DOHH2 (cell line): ENCODE measurements around the gene PADI4.

Experiments
- H3F3A ChIP-seq: fragments of 200-600 bp; sonication (generic), shearing (Covaris generic); 2 replicates; pipeline ENCODE4 v1.6.0; 2016; ENCODE audit warnings: antibody characterized with exemption, mild to moderate bottlenecking; ENCODE audit not compliant: control insufficient read depth, insufficient read depth
- H3K27ac ChIP-seq: fragments of 200-600 bp; sonication (generic); 2 replicates; pipeline ENCODE4 v1.5.1; 2014; ENCODE audit warnings: low read depth, mild to moderate bottlenecking, low read length, moderate library complexity
- H3K27me3 ChIP-seq: fragments of 200-600 bp; sonication (generic); 2 replicates; pipeline ENCODE4 v1.6.1; 2014; ENCODE audit warnings: mild to moderate bottlenecking, low read length, mixed read lengths; ENCODE audit not compliant: control insufficient read depth
- H3K36me3 ChIP-seq: fragments of 200-600 bp; sonication (generic); 2 replicates; pipeline ENCODE4 v1.6.1; 2014; ENCODE audit warnings: mild to moderate bottlenecking, low read length, moderate library complexity, mixed read lengths; ENCODE audit not compliant: control insufficient read depth
- H3K4me1 ChIP-seq: fragments of 200-600 bp; sonication (generic); 2 replicates; pipeline ENCODE4 v1.6.1; 2014; ENCODE audit warnings: mild to moderate bottlenecking, low read length, mixed read lengths; ENCODE audit not compliant: control insufficient read depth
- H3K4me2 ChIP-seq: fragments of 200-600 bp; sonication (generic); 2 replicates; pipeline ENCODE4 v1.6.0; 2014; ENCODE audit warnings: mild to moderate bottlenecking, low read length, moderate library complexity
- H3K4me3 ChIP-seq: fragments of 200-600 bp; sonication (generic); 2 replicates; pipeline ENCODE4 v1.5.1; 2014; ENCODE audit warnings: mild to moderate bottlenecking, low read length, mixed read lengths
- H3K79me2 ChIP-seq: fragments of 200-600 bp; sonication (generic); 2 replicates; pipeline ENCODE4 v1.6.1; 2014; ENCODE audit warnings: mild to moderate bottlenecking, low read length, mixed read lengths; ENCODE audit not compliant: control insufficient read depth
- H3K9me2 ChIP-seq: fragments of 200-600 bp; sonication (generic); replicated peaks from 2 replicates; pipeline ENCODE4 v1.6.1; 2014; ENCODE audit warnings: mild to moderate bottlenecking, low read length, mixed read lengths; ENCODE audit not compliant: control insufficient read depth
- H3K9me3 ChIP-seq: fragments of 200-600 bp; sonication (generic); 2 replicates; pipeline ENCODE4 v1.6.1; 2014; ENCODE audit warnings: antibody characterized with exemption, low read length, mixed read lengths; ENCODE audit not compliant: control insufficient read depth, insufficient read depth
- H4K20me1 ChIP-seq: fragments of 200-600 bp; sonication (generic); 2 replicates; pipeline ENCODE4 v1.6.0; 2014; ENCODE audit warnings: low read depth, mild to moderate bottlenecking, antibody characterized with exemption, low read length, moderate library complexity; ENCODE audit not compliant: control insufficient read depth, insufficient read depth
- EZH2phosphoT487 ChIP-seq: fragments of 200-600 bp; sonication (generic); IDR thresholded peaks from 2 replicates; pipeline ENCODE4 v1.6.1; 2017; ENCODE audit warnings: borderline replicate concordance, mild to moderate bottlenecking, antibody characterized with exemption, low read length, moderate library complexity, mixed read lengths
- TF ChIP-seq, protein P1 (sequence below): fragments of 200-600 bp; sonication (generic); IDR thresholded peaks from one replicate; pipeline ENCODE4 v1.5.1; 2014; ENCODE audit warnings: antibody characterized with exemption, mild to moderate bottlenecking, low read depth, low read length; ENCODE audit not compliant: poor library complexity, severe bottlenecking

PADI4 gene

DNA sequence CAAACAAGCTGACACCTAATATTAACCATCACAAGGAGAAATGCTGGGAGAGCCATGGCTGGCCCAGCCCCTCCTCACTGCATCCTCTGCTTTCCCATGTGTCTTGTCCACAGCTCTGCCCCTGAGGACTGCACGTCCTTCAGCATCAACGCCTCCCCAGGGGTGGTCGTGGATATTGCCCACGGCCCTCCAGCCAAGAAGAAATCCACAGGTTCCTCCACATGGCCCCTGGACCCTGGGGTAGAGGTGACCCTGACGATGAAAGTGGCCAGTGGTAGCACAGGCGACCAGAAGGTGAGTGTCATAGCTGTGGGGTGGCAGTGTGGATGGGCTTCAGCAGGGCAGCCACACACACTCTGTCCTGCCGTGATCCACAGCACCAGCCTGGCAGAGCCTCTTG is 22.9 kb downstream of the PADI4 start:
- no peaks in the 10 kb centered on the region for H4K20me1 ChIP-seq
- H3K79me2 ChIP-seq = no peaks in the 10 kb centered on the region
- no peaks in the 10 kb centered on the region for H3K36me3 ChIP-seq
- H3K9me2 ChIP-seq = no peaks in the 10 kb centered on the region
- no peaks in the 10 kb centered on the region for H3K27me3 ChIP-seq
- TF ChIP-seq, protein P1, sequence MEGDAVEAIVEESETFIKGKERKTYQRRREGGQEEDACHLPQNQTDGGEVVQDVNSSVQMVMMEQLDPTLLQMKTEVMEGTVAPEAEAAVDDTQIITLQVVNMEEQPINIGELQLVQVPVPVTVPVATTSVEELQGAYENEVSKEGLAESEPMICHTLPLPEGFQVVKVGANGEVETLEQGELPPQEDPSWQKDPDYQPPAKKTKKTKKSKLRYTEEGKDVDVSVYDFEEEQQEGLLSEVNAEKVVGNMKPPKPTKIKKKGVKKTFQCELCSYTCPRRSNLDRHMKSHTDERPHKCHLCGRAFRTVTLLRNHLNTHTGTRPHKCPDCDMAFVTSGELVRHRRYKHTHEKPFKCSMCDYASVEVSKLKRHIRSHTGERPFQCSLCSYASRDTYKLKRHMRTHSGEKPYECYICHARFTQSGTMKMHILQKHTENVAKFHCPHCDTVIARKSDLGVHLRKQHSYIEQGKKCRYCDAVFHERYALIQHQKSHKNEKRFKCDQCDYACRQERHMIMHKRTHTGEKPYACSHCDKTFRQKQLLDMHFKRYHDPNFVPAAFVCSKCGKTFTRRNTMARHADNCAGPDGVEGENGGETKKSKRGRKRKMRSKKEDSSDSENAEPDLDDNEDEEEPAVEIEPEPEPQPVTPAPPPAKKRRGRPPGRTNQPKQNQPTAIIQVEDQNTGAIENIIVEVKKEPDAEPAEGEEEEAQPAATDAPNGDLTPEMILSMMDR = no peak
- no peak for TF ChIP-seq EZH2phosphoT487
- H3K4me1 ChIP-seq = no peaks in the 10 kb centered on the region
- no peaks in the 10 kb centered on the region for H3F3A ChIP-seq
- no peak overlapping the region for H3K27ac ChIP-seq
- no peak overlapping the region for H3K4me2 ChIP-seq
- no peaks in the 10 kb centered on the region for H3K9me3 ChIP-seq
- H3K4me3 ChIP-seq = no peak overlapping the region

DNA sequence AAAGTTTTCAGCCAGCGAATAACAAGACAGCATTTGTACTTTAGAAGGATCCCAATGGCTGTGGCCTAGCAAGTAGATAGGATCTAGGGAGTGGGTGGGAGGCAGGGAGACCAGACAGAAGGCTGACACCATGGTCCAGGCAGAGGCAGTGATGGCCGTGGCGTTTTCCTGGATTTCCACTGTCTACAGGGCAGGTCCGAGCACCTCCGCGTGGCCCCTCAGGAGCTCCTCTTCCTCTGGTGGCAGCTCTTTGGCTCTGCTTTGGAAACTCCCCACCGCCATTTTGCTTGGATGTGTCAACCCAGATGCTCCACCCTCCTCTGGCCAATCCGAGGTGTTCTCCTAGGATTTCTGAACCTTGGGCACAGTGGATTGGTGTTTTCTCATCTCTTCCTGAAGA is 25.1 kb downstream of the PADI4 start:
- H3F3A ChIP-seq = no peaks in the 10 kb centered on the region
- no peaks in the 10 kb centered on the region for H4K20me1 ChIP-seq
- H3K4me2 ChIP-seq = no peak overlapping the region
- H3K4me3 ChIP-seq = no peak overlapping the region
- H3K9me2 ChIP-seq = no peaks in the 10 kb centered on the region
- no peak for TF ChIP-seq EZH2phosphoT487
- TF ChIP-seq, protein P1 = no peak
- H3K79me2 ChIP-seq = no peaks in the 10 kb centered on the region
- H3K27me3 ChIP-seq = no peaks in the 10 kb centered on the region
- no peak overlapping the region for H3K27ac ChIP-seq
- no peaks in the 10 kb centered on the region for H3K36me3 ChIP-seq
- H3K4me1 ChIP-seq = no peaks in the 10 kb centered on the region
- no peaks in the 10 kb centered on the region for H3K9me3 ChIP-seq

DNA sequence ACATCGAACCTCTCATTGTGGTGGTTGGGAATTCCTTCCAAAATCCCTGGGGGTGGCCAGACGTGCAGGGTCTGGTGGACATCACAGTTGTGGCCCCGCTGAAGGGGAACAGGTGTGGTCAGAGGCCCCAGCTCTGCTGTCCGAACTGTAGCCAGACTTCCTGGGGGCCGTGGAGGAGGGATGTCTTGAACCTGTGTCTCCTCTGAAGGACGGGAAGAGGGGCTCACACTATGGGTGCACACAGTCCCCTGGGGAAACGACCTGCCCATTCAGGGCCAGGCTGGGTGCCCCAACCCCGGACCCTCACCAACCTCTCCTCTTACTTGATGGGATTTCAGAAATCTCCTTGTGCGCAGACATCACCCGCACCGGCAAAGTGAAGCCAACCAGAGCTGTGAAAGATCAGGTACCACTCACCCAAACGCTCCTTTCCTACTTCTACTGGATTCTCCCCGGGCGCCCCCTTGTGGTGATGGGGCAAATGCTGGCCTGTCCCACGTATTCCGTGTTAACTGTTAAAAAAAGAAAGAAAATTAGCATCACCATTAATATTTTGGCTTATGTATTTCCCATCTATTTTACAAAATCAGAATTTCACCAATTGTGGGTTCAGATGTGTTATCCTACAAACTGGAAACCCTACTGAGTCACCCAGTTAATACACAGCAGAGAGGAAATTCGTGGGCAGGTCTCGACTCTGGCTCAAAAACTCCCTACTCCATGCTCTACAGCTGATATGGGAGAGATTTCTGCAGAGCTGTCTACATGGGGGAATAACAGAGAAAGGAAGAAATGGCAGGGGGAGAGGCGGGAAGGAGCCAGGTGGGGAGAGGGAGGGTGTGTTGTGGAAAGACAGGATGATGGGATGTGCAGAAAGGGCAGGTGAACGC is 28.1 kb downstream of the PADI4 start:
- H3K4me2 ChIP-seq = no peak overlapping the region
- H4K20me1 ChIP-seq = no peaks in the 10 kb centered on the region

More for the DNA sequence above, 28.1 kb downstream of the PADI4 start:
- no peaks in the 10 kb centered on the region for H3K36me3 ChIP-seq
- H3K4me3 ChIP-seq = no peak overlapping the region
- no peaks in the 10 kb centered on the region for H3K79me2 ChIP-seq
- H3K9me2 ChIP-seq = no peaks in the 10 kb centered on the region
- no peaks in the 10 kb centered on the region for H3F3A ChIP-seq
- H3K27ac ChIP-seq = no peak overlapping the region
- TF ChIP-seq EZH2phosphoT487 = no peak
- TF ChIP-seq, protein P1 = peak; percentile 97
- no peaks in the 10 kb centered on the region for H3K4me1 ChIP-seq
- H3K27me3 ChIP-seq = no peaks in the 10 kb centered on the region
- H3K9me3 ChIP-seq = no peaks in the 10 kb centered on the region
